ENCODE results near the gene GMPS. TPM values are rescaled to one million over a fixed set of nuclear protein-coding genes. Genes with fewer than 3 reads are reported as not detected.

Gene GMPS
- polyA plus RNA-seq, 1 of the 3 experiments (the other 2 are of a cell fraction): 13.4 TPM

DNA sequence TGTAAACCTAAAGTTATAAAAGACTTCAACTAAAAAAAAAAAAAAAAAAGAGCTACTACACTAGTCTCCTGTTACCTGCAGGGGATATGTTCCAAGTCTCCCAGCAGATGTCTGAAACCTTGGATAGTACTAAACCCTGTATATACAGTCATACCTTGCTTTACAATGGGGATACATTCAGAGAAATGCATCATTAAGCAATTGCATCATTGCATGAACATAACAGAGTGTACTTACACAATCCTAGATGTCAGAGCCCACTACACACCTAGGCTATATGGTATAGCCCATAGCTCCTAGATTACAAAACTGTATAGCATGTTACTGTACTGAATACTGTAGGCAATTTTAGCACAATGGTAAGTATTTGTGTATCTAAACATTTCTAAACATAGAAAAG, 119.1 kb downstream of the GMPS start:
- Histone ChIP-seq H3K36me3 (replicated peaks in 1 of 2; ENCODE audit: control insufficient read depth in 1 of 2, insufficient read depth in 2 of 2, low read length in 1 of 2) (no peaks in the 10 kb centered on the region), H3K4me1 (ENCODE audit: control insufficient read depth in 1 of 2, insufficient read depth in 2 of 2, low read depth in 1 of 2, low read length in 1 of 2) (no peaks in the 10 kb centered on the region), H3K9me3 (no peaks in the 10 kb centered on the region), H3K27ac (ENCODE audit: low read depth in 2 of 2, low read length in 1 of 2) (no peak overlapping the region), H3F3A (replicated peaks; ENCODE audit: insufficient read depth) (no peaks in the 10 kb centered on the region), H4K20me1 (ENCODE audit: insufficient read depth) (no peaks in the 10 kb centered on the region), H3K9me2 (no peaks in the 10 kb centered on the region), H3K79me2 (ENCODE audit: insufficient read depth) (no peaks in the 10 kb centered on the region), H3K4me3 (ENCODE audit: low read depth in 2 of 2, low read length in 1 of 2) (no peak overlapping the region), H2AFZ (ENCODE audit: low read depth) (no peak overlapping the region), H3K27me3 (ENCODE audit: insufficient read depth) (no peaks in the 10 kb centered on the region), H3K9ac (no peak overlapping the region), H3K4me2 (no peak overlapping the region)
- ChIA-PET POLR2A (no interaction called here), CTCF (no interaction called here)
- TF ChIP-seq GATA2 (CRISPR knock-in tag; IDR thresholded peaks at IDR 0.05) (no peak), NRF1 (IDR thresholded peaks at IDR 0.05; ENCODE audit: low read depth, low read length) (no peak), FOSL2 (IDR thresholded peaks at IDR 0.05; ENCODE audit: borderline replicate concordance, low read depth) (no peak)
- DNase-seq: no peak

DNA sequence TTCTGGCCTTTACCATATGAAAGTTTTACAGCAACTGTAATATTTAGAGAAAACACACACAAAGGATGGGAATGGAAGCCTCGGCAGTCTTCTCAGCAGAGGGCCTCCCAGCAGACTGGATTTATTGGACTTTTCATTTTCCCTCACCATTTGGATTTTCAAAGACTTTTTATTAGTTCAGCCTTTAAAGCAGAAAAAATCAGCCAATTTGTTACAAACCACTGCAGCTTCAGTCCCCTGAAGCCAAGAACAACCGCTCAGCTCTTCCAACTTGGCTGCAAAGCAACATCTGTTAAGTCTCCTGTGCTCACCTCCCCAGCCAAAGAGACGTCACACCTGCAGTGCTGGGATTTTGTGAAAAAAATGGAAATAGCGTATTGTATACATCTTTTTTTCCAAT, 120.8 kb downstream of the GMPS start:
- Histone ChIP-seq H3F3A (replicated peaks; ENCODE audit: insufficient read depth) (no peaks in the 10 kb centered on the region), H4K20me1 (ENCODE audit: insufficient read depth) (no peaks in the 10 kb centered on the region), H3K79me2 (ENCODE audit: insufficient read depth) (no peaks in the 10 kb centered on the region), H2AFZ (ENCODE audit: low read depth) (no peak overlapping the region), H3K36me3 (replicated peaks in 1 of 2; ENCODE audit: control insufficient read depth in 1 of 2, insufficient read depth in 2 of 2, low read length in 1 of 2) (no peaks in the 10 kb centered on the region), H3K27me3 (ENCODE audit: insufficient read depth) (no peaks in the 10 kb centered on the region), H3K4me3 (ENCODE audit: low read depth in 2 of 2, low read length in 1 of 2) (no peak overlapping the region), H3K4me1 (ENCODE audit: control insufficient read depth in 1 of 2, insufficient read depth in 2 of 2, low read depth in 1 of 2, low read length in 1 of 2) (no peaks in the 10 kb centered on the region; a peak in 1 of 4 replicates), H3K9me3 (no peaks in the 10 kb centered on the region), H3K9ac (no peak overlapping the region), H3K9me2 (no peaks in the 10 kb centered on the region), H3K4me2 (no peak overlapping the region), H3K27ac (ENCODE audit: low read depth in 2 of 2, low read length in 1 of 2) (no peak overlapping the region)
- no peak for DNase-seq
- ChIA-PET CTCF (no interaction called here), POLR2A (no interaction called here)
- WGBS (ENCODE audit: low lambda C conversion rate): 77% methylated on average over 4 of the region's 4 CpGs
- TF ChIP-seq SMC3 (IDR thresholded peaks at IDR 0.05; ENCODE audit: low read depth, low read length): no peak
- TF ChIP-seq REST (IDR thresholded peaks at IDR 0.05; ENCODE audit: low read depth, low read length): no peak
- TF ChIP-seq TAF1 (IDR thresholded peaks at IDR 0.05; ENCODE audit: borderline replicate concordance, low read depth, low read length): no peak
- TF ChIP-seq, protein P1, sequence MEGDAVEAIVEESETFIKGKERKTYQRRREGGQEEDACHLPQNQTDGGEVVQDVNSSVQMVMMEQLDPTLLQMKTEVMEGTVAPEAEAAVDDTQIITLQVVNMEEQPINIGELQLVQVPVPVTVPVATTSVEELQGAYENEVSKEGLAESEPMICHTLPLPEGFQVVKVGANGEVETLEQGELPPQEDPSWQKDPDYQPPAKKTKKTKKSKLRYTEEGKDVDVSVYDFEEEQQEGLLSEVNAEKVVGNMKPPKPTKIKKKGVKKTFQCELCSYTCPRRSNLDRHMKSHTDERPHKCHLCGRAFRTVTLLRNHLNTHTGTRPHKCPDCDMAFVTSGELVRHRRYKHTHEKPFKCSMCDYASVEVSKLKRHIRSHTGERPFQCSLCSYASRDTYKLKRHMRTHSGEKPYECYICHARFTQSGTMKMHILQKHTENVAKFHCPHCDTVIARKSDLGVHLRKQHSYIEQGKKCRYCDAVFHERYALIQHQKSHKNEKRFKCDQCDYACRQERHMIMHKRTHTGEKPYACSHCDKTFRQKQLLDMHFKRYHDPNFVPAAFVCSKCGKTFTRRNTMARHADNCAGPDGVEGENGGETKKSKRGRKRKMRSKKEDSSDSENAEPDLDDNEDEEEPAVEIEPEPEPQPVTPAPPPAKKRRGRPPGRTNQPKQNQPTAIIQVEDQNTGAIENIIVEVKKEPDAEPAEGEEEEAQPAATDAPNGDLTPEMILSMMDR (IDR thresholded peaks at IDR 0.05): no peak
- TF ChIP-seq, protein P2, sequence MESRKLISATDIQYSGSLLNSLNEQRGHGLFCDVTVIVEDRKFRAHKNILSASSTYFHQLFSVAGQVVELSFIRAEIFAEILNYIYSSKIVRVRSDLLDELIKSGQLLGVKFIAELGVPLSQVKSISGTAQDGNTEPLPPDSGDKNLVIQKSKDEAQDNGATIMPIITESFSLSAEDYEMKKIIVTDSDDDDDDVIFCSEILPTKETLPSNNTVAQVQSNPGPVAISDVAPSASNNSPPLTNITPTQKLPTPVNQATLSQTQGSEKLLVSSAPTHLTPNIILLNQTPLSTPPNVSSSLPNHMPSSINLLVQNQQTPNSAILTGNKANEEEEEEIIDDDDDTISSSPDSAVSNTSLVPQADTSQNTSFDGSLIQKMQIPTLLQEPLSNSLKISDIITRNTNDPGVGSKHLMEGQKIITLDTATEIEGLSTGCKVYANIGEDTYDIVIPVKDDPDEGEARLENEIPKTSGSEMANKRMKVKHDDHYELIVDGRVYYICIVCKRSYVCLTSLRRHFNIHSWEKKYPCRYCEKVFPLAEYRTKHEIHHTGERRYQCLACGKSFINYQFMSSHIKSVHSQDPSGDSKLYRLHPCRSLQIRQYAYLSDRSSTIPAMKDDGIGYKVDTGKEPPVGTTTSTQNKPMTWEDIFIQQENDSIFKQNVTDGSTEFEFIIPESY (IDR thresholded peaks at IDR 0.05; ENCODE audit: borderline replicate concordance, low read depth): no peak
- TF ChIP-seq GABPA (IDR thresholded peaks at IDR 0.05; ENCODE audit: low read depth): no peak
- TF ChIP-seq MEF2A (IDR thresholded peaks at IDR 0.05; ENCODE audit: borderline replicate concordance, low read depth): no peak
- no peak for TF ChIP-seq PBX3 (IDR thresholded peaks at IDR 0.05)
- TF ChIP-seq, protein P3, sequence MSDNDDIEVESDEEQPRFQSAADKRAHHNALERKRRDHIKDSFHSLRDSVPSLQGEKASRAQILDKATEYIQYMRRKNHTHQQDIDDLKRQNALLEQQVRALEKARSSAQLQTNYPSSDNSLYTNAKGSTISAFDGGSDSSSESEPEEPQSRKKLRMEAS (IDR thresholded peaks at IDR 0.05; ENCODE audit: low read depth): no peak
- TF ChIP-seq EZH2phosphoT487 (IDR thresholded peaks at IDR 0.05; ENCODE audit: borderline replicate concordance, low read depth): no peak
- no peak for TF ChIP-seq YY1 (IDR thresholded peaks at IDR 0.05; ENCODE audit: low read depth)
- no peak for TF ChIP-seq CHD2 (IDR thresholded peaks at IDR 0.05; ENCODE audit: low read length, partially characterized antibody)
- no peak for TF ChIP-seq NFIC (IDR thresholded peaks at IDR 0.05; ENCODE audit: borderline replicate concordance)
- TF ChIP-seq USF2 (IDR thresholded peaks at IDR 0.05; ENCODE audit: borderline replicate concordance, low read depth, low read length): no peak
- no peak for TF ChIP-seq TCF12 (IDR thresholded peaks at IDR 0.05)

All from SK-N-SH (cell line).